HepG2 (cell line): ENCODE data around the gene NEDD4L. TPM values are rescaled to one million over a fixed set of nuclear protein-coding genes. Genes with fewer than 3 reads are reported as not detected.

ENCODE experiments used
- ATAC-seq: fragments of 200-7000 bp; cut with Tn5 transposase; 3 replicates; pipeline ENCODE4 v1.9.1; 2020; ENCODE audit warnings: mild to moderate bottlenecking, moderate library complexity
- BruUV-seq: library from RNA; stranded (reverse); fragments of 400-500 nt; replicated peaks from 2 replicates; lab custom pipeline; 2021; lab: Mats Ljungman, UMichigan
- CTCF ChIA-PET: fragments of 300-600 bp; formaldehyde crosslinking; extraction: SDS; loops from one replicate; lab custom pipeline; 2021; ENCODE audit warnings: low total read pairs, inconsistent platforms, low intra/inter-chr PET ratio; lab: Yijun Ruan, JAX
- POLR2A ChIA-PET: fragments of 350-600 bp; sonication (Branson Sonifier 250); formaldehyde crosslinking; loops from one replicate; lab custom pipeline; 2020; ENCODE audit warnings: antibody characterized with exemption, inconsistent platforms; lab: Yijun Ruan, JAX
- DNase-seq: peaks from one replicate; pipeline ENCODE4 v3.0.0-alpha.2; 2015; ENCODE audit warnings: low spot score
- FAIRE-seq: peaks from 3 replicates; lab custom pipeline; 2011; peaks lifted over from hg19 to GRCh38; lab: Jason Lieb, UNC
- H2AFZ ChIP-seq: one replicate; pipeline ENCODE4 v1.6.1; 2011; ENCODE audit warnings: low read length, inconsistent platforms
- H3K27ac ChIP-seq: fragments of 300-600 bp; 3 replicates; pipeline ENCODE4 v1.8.0; 2011; ENCODE audit warnings: mixed run types, mild to moderate bottlenecking, mixed read lengths, low read length, inconsistent platforms; ENCODE audit not compliant: insufficient read depth; ENCODE audit errors: extremely low read length
- H3K27me3 ChIP-seq, 2 experiments: fragments of 200-600 bp in 1 of 2; 2 replicates in 1 of 2; 3 replicates in 1 of 2; pipeline versions ENCODE4 v1.6.0 to v1.8.0; 2011; ENCODE audit warnings: low read length in 2 of 2, mild to moderate bottlenecking in 2 of 2, moderate library complexity in 2 of 2, inconsistent platforms in 1 of 2; ENCODE audit not compliant: insufficient read depth in 2 of 2, control insufficient read depth in 1 of 2
- H3K36me3 ChIP-seq, 2 experiments: fragments of 200-600 bp in 1 of 2; replicated peaks in 1 of 2; 2 replicates in 1 of 2; 3 replicates in 1 of 2; pipeline versions ENCODE4 v1.5.1 to v1.8.0; 2011; ENCODE audit warnings: low read length in 2 of 2, inconsistent platforms in 1 of 2; ENCODE audit not compliant: insufficient read depth in 2 of 2, control insufficient read depth in 1 of 2
- H3K4me1 ChIP-seq: 2 replicates; pipeline ENCODE4 v1.5.1; 2012; ENCODE audit warnings: low read length, inconsistent platforms; ENCODE audit not compliant: insufficient read depth
- H3K4me2 ChIP-seq: 2 replicates; pipeline ENCODE4 v1.6.0; 2011; ENCODE audit warnings: low read depth, low read length, inconsistent platforms
- H3K4me3 ChIP-seq, 3 experiments: fragments of 200-600 bp in 1 of 3; sonication (generic), shearing (Covaris generic) in 1 of 3; replicated peaks in 1 of 3; 2 replicates each; pipeline ENCODE4 v1.5.1; 2011 to 2016; ENCODE audit warnings: low read length in 3 of 3, inconsistent platforms in 2 of 3, low read depth in 2 of 3, mild to moderate bottlenecking in 2 of 3, control low read depth in 1 of 3, mixed read lengths in 1 of 3; ENCODE audit not compliant: insufficient read depth in 1 of 3
- H3K79me2 ChIP-seq: one replicate; pipeline ENCODE4 v1.6.1; 2011; ENCODE audit warnings: low read length, inconsistent platforms; ENCODE audit not compliant: insufficient read depth
- H3K9ac ChIP-seq: 2 replicates; pipeline ENCODE4 v1.6.0; 2011; ENCODE audit warnings: mild to moderate bottlenecking, low read depth, low read length, inconsistent platforms; ENCODE audit not compliant: insufficient read depth
- H3K9me3 ChIP-seq: 2 replicates; pipeline ENCODE4 v1.5.1; 2012; ENCODE audit warnings: mild to moderate bottlenecking, low read length
- H4K20me1 ChIP-seq: 2 replicates; pipeline ENCODE4 v1.6.0; 2011; ENCODE audit warnings: inconsistent platforms, mild to moderate bottlenecking, low read length, moderate library complexity; ENCODE audit not compliant: insufficient read depth
- BRD4 ChIP-seq: sonication (generic); formaldehyde crosslinking; IDR thresholded peaks from 2 replicates; pipeline ENCODE4 v1.4.0; 2020; ENCODE audit warnings: missing genetic modification reagents
- KLF15 ChIP-seq: sonication (generic); formaldehyde crosslinking; IDR thresholded peaks from 2 replicates; pipeline ENCODE4 v1.8.1; 2023; ENCODE audit warnings: borderline replicate concordance, mild to moderate bottlenecking, inconsistent platforms, missing genetic modification reagents, mixed read lengths
- NONO ChIP-seq, 2 experiments: fragments of 450-650 bp in 1 of 2; sonication (generic) in 1 of 2; formaldehyde crosslinking in 1 of 2; IDR thresholded peaks in 1 of 2; conservative IDR thresholded peaks in 1 of 2; 2 replicates each; pipeline versions ENCODE4 v1.6.1 to v1.8.0; 2017 to 2022; ENCODE audit warnings: mild to moderate bottlenecking in 1 of 2, missing genetic modification reagents in 1 of 2, moderate library complexity in 1 of 2
- SOX13 ChIP-seq, 3 experiments: fragments of 450-650 bp in 1 of 3; sonication (generic) in 1 of 3; formaldehyde crosslinking in 1 of 3; IDR thresholded peaks in 2 of 3; conservative IDR thresholded peaks in 1 of 3; 2 replicates each; pipeline versions ENCODE4 v1.5.0 to v1.6.1; 2016 to 2020; ENCODE audit warnings: antibody characterized with exemption in 1 of 3, mild to moderate bottlenecking in 1 of 3, missing compliant biosample characterization in 1 of 3, missing genetic modification reagents in 1 of 3, moderate library complexity in 1 of 3
- ZBTB34 ChIP-seq: sonication (generic); formaldehyde crosslinking; IDR thresholded peaks from 2 replicates; pipeline ENCODE4 v1.8.0; 2022; ENCODE audit warnings: mild to moderate bottlenecking, missing genetic modification reagents
- ZFP82 ChIP-seq: sonication (generic); formaldehyde crosslinking; IDR thresholded peaks from 2 replicates; pipeline ENCODE4 v1.5.1; 2020; ENCODE audit warnings: mild to moderate bottlenecking, missing genetic modification reagents, borderline replicate concordance
- ZNF282 ChIP-seq: fragments of 450-650 bp; IDR thresholded peaks from 2 replicates; pipeline ENCODE4 v1.6.1; 2018; ENCODE audit not compliant: partially characterized antibody
- ZNF333 ChIP-seq: sonication (generic); formaldehyde crosslinking; IDR thresholded peaks from 2 replicates; pipeline ENCODE4 v1.4.0; 2020; ENCODE audit warnings: mild to moderate bottlenecking, missing genetic modification reagents, borderline replicate concordance
- ZNF879 ChIP-seq: sonication (generic); formaldehyde crosslinking; IDR thresholded peaks from 2 replicates; pipeline ENCODE4 v1.8.1; 2023; ENCODE audit warnings: missing genetic modification reagents
- WGBS: methylation state at CpG from one replicate; pipeline ENCODE4 v1.1.6; 2017; ENCODE audit warnings: low lambda C conversion rate; 5-methylcytosine and 5-hydroxymethylcytosine counted together
- in situ Hi-C: cut with HindIII; loops from 2 replicates; pipeline ENCODE4 v1.10.0; 2017; ENCODE audit warnings: low pct_unique_long_range_greater_than_20kb; ENCODE audit not compliant: extremely low pct_ligation_motif_present
- intact Hi-C: fragments of 100-400 bp; cut with micrococcal nuclease; formaldehyde crosslinking; loops from one replicate; pipeline ENCODE4 v1.10.0; 2022; ENCODE audit not compliant: unreplicated experiment
- polyA plus RNA-seq, 8 experiments: library from polyadenylated mRNA; depleted of rRNA in 3 of 8; stranded (reverse) in 7 of 8; unstranded in 1 of 8; fragments of >200 nt; fragmentation: Illumina TruSeq in 4 of 8; extraction: Trizol in 4 of 8; gene quantifications; 2 replicates each; pipeline versions ENCODE4 v1.2.1 to v1.2.3, GENCODE V29; 2011 to 2016; ENCODE audit warnings: low read depth in 4 of 8, missing spikeins in 1 of 8, mixed read lengths in 1 of 8; ENCODE audit not compliant: insufficient read depth in 1 of 8
- total RNA-seq, 5 experiments: library from RNA; depleted of rRNA; stranded (reverse); fragments of >200 nt; fragmentation: Illumina TruSeq; extraction: Trizol; gene quantifications; 2 replicates each; pipeline ENCODE4 v1.2.3, GENCODE V29; 2016; ENCODE audit warnings: low read depth in 1 of 5
- TF ChIP-seq, protein P1 (sequence below): sonication (generic); formaldehyde crosslinking; IDR thresholded peaks from 2 replicates; pipeline ENCODE4 v1.5.0; 2020; ENCODE audit warnings: missing genetic modification reagents
- TF ChIP-seq, protein P2 (sequence below): sonication (generic); formaldehyde crosslinking; IDR thresholded peaks from 2 replicates; pipeline ENCODE4 v1.4.0; 2020; ENCODE audit warnings: low read depth, mild to moderate bottlenecking, missing genetic modification reagents
- TF ChIP-seq, protein P3 (sequence below): sonication (generic); formaldehyde crosslinking; IDR thresholded peaks from 2 replicates; pipeline ENCODE4 v1.4.0; 2020; ENCODE audit warnings: missing genetic modification reagents

The NEDD4L gene
- total and polyA plus RNA-seq, 2 of the 13 experiments (the other 11 are each of a cell fraction or from before 2014, with no cell fraction given), result 168 to 390 TPM

DNA sequence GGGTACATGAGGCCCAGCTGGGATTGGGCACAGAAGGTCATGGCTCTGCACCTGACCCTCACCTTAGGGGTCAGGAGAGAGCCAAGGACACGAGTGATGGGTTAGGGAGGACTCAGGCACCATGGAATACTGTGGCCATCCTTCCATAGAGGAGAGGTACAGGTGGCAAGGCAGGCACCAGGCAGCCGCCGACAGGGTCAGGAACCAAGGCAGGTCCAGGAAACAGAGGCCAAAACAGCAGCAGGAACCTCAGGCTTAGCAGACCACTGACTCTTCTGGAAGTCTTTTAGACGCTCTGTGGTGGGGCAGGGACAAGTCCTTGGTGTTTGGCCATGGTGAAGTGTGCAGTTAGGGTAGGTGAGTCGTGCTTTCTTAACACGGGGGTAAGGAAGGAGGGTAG is 128.0 kb downstream of the NEDD4L start:
- in situ Hi-C loops (no loop called here), intact Hi-C loops (no loop called here)
- BruUV-seq, result no TSS peak
- 96% methylated on average over 6 of the region's 6 CpGs for WGBS
- POLR2A ChIA-PET, result no interaction called here
- no peak overlapping the region for H3K4me2 ChIP-seq
- H3K36me3 ChIP-seq, result peaks cover 0 to 3% of the 10 kb centered on the region in 2 experiments; a peak in 3 of 5 replicates
- ATAC-seq (no peak), DNase-seq (no peak), FAIRE-seq (no peak)
- no peak overlapping the region for H2AFZ ChIP-seq
- H3K9ac ChIP-seq, result no peak overlapping the region
- CTCF ChIA-PET, result no interaction called here
- H4K20me1 ChIP-seq, result no peaks in the 10 kb centered on the region
- H3K27me3 ChIP-seq, result no peaks in the 10 kb centered on the region
- peaks cover 19% of the 10 kb centered on the region for H3K4me1 ChIP-seq
- TF ChIP-seq, protein P1, sequence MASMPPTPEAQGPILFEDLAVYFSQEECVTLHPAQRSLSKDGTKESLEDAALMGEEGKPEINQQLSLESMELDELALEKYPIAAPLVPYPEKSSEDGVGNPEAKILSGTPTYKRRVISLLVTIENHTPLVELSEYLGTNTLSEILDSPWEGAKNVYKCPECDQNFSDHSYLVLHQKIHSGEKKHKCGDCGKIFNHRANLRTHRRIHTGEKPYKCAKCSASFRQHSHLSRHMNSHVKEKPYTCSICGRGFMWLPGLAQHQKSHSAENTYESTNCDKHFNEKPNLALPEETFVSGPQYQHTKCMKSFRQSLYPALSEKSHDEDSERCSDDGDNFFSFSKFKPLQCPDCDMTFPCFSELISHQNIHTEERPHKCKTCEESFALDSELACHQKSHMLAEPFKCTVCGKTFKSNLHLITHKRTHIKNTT (CRISPR knock-in tag), result no peak
- TF ChIP-seq ZFP82 (CRISPR knock-in tag) (no peak), BRD4 (no peak), ZBTB34 (CRISPR knock-in tag) (no peak), ZNF879 (no peak), KLF15 (CRISPR knock-in tag) (no peak), ZNF333 (CRISPR knock-in tag) (no peak), ZNF282 (no peak), SOX13 (IDR thresholded peaks at IDR 0.05) (no peak), SOX13 (CRISPR knock-in tag; conservative IDR thresholded peaks at IDR 0.05 in 1 of 2, IDR thresholded peaks at IDR 0.05 in 1 of 2) (no peak), NONO (IDR thresholded peaks at IDR 0.05) (no peak), NONO (CRISPR knock-in tag; conservative IDR thresholded peaks at IDR 0.05) (no peak)
- TF ChIP-seq, protein P2, sequence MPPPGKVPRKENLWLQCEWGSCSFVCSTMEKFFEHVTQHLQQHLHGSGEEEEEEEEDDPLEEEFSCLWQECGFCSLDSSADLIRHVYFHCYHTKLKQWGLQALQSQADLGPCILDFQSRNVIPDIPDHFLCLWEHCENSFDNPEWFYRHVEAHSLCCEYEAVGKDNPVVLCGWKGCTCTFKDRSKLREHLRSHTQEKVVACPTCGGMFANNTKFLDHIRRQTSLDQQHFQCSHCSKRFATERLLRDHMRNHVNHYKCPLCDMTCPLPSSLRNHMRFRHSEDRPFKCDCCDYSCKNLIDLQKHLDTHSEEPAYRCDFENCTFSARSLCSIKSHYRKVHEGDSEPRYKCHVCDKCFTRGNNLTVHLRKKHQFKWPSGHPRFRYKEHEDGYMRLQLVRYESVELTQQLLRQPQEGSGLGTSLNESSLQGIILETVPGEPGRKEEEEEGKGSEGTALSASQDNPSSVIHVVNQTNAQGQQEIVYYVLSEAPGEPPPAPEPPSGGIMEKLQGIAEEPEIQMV (CRISPR knock-in tag), result no peak
- TF ChIP-seq, protein P3, sequence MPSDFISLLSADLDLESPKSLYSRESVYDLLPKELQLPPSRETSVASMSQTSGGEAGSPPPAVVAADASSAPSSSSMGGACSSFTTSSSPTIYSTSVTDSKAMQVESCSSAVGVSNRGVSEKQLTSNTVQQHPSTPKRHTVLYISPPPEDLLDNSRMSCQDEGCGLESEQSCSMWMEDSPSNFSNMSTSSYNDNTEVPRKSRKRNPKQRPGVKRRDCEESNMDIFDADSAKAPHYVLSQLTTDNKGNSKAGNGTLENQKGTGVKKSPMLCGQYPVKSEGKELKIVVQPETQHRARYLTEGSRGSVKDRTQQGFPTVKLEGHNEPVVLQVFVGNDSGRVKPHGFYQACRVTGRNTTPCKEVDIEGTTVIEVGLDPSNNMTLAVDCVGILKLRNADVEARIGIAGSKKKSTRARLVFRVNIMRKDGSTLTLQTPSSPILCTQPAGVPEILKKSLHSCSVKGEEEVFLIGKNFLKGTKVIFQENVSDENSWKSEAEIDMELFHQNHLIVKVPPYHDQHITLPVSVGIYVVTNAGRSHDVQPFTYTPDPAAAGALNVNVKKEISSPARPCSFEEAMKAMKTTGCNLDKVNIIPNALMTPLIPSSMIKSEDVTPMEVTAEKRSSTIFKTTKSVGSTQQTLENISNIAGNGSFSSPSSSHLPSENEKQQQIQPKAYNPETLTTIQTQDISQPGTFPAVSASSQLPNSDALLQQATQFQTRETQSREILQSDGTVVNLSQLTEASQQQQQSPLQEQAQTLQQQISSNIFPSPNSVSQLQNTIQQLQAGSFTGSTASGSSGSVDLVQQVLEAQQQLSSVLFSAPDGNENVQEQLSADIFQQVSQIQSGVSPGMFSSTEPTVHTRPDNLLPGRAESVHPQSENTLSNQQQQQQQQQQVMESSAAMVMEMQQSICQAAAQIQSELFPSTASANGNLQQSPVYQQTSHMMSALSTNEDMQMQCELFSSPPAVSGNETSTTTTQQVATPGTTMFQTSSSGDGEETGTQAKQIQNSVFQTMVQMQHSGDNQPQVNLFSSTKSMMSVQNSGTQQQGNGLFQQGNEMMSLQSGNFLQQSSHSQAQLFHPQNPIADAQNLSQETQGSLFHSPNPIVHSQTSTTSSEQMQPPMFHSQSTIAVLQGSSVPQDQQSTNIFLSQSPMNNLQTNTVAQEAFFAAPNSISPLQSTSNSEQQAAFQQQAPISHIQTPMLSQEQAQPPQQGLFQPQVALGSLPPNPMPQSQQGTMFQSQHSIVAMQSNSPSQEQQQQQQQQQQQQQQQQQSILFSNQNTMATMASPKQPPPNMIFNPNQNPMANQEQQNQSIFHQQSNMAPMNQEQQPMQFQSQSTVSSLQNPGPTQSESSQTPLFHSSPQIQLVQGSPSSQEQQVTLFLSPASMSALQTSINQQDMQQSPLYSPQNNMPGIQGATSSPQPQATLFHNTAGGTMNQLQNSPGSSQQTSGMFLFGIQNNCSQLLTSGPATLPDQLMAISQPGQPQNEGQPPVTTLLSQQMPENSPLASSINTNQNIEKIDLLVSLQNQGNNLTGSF (CRISPR knock-in tag), result no peak
- H3K27ac ChIP-seq, result no peak overlapping the region
- H3K4me3 ChIP-seq, result no peak overlapping the region
- no peaks in the 10 kb centered on the region for H3K9me3 ChIP-seq
- no peaks in the 10 kb centered on the region for H3K79me2 ChIP-seq
